ENCODE data around the gene SIGLEC7. TPM values are rescaled to one million over a fixed set of nuclear protein-coding genes. Genes with fewer than 3 reads are reported as not detected.

The SIGLEC7 gene
- total and polyA plus RNA-seq, 7 donors = 1.1 to 8.3 (median 2.5) TPM

GRCh38 chr19:51158474-51159129 lies 16.5 kb downstream of the SIGLEC7 start:
- Histone ChIP-seq H3K36me3 (no peaks in the 10 kb centered on the region), H3K27ac (no peak overlapping the region), H3K27me3 (peaks cover 0 to 5% (median 0%) of the 10 kb centered on the region in 3 donors), H3K4me1 (no peaks in the 10 kb centered on the region), H3K9me3 (no peaks in the 10 kb centered on the region), H3K4me3 (no peak overlapping the region)
- TF ChIP-seq, protein P1, sequence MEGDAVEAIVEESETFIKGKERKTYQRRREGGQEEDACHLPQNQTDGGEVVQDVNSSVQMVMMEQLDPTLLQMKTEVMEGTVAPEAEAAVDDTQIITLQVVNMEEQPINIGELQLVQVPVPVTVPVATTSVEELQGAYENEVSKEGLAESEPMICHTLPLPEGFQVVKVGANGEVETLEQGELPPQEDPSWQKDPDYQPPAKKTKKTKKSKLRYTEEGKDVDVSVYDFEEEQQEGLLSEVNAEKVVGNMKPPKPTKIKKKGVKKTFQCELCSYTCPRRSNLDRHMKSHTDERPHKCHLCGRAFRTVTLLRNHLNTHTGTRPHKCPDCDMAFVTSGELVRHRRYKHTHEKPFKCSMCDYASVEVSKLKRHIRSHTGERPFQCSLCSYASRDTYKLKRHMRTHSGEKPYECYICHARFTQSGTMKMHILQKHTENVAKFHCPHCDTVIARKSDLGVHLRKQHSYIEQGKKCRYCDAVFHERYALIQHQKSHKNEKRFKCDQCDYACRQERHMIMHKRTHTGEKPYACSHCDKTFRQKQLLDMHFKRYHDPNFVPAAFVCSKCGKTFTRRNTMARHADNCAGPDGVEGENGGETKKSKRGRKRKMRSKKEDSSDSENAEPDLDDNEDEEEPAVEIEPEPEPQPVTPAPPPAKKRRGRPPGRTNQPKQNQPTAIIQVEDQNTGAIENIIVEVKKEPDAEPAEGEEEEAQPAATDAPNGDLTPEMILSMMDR (IDR thresholded peaks at IDR 0.05) = peak in 2 of 4 experiments; percentile 13 to 24
- no peak for TF ChIP-seq EP300 (IDR thresholded peaks at IDR 0.05)
- no peak for DNase-seq
- intact Hi-C loops (cut with DNase I) = no loop called here
- WGBS, 2 donors = 31 to 36% methylated on average over 7 of the region's 7 CpGs

GRCh38 chr19:51159656-51160055 lies 17.6 kb downstream of the SIGLEC7 start:
- DNase-seq = no peak
- 78 to 89% methylated on average over 4 of the region's 4 CpGs for WGBS, 2 donors
- Histone ChIP-seq H3K36me3 (no peaks in the 10 kb centered on the region), H3K4me1 (no peaks in the 10 kb centered on the region), H3K27ac (no peak overlapping the region), H3K9me3 (no peaks in the 10 kb centered on the region), H3K4me3 (no peak overlapping the region), H3K27me3 (peaks cover 0 to 5% (median 0%) of the 10 kb centered on the region in 3 donors)
- intact Hi-C loops (cut with DNase I) = no loop called here
- no peak for TF ChIP-seq POLR2AphosphoS5 (IDR thresholded peaks at IDR 0.05)
- no peak for TF ChIP-seq POLR2A (IDR thresholded peaks at IDR 0.05)
- TF ChIP-seq, protein P1 (IDR thresholded peaks at IDR 0.05) = no peak
- no peak for TF ChIP-seq EP300 (IDR thresholded peaks at IDR 0.05)

DNA sequence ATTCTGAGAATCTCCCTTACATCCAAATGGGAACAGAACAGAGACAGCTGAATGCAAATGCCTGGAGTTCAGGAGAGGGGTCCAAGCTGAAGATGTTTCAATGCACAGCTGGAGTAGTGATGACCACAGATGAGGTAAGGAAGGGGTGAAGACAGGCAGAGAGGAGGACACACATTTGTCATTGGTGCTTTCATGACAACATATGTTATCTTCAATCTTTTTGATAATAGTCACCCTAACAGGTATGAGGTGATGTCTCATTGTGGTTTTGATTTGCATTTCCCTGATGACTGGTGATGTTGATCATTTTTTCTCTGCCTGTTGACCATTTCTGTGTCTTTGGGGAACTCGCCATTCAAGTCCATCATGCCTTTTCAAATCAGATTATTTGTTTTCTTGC lies 19.2 kb downstream of the SIGLEC7 start:
- 76 to 80% methylated on average over 1 of the region's 1 CpG for WGBS, 2 donors
- Histone ChIP-seq H3K9me3 (no peaks in the 10 kb centered on the region), H3K4me1 (no peaks in the 10 kb centered on the region), H3K36me3 (no peaks in the 10 kb centered on the region), H3K4me3 (no peak overlapping the region), H3K27ac (no peak overlapping the region), H3K27me3 (peaks cover 0 to 5% (median 0%) of the 10 kb centered on the region in 3 donors)
- intact Hi-C loops (cut with DNase I) = no loop called here
- TF ChIP-seq, protein P1 (IDR thresholded peaks at IDR 0.05) = no peak
- TF ChIP-seq POLR2A (IDR thresholded peaks at IDR 0.05) = no peak
- no peak for DNase-seq

- H3K9me3 ChIP-seq = no peaks in the 10 kb centered on the region
- no peak for DNase-seq
- H3K27ac ChIP-seq = no peak overlapping the region
- no peaks in the 10 kb centered on the region for H3K4me1 ChIP-seq
- WGBS, 2 donors = 85 to 89% methylated on average over 4 of the region's 4 CpGs
- intact Hi-C loops (cut with DNase I) = no loop called here
- TF ChIP-seq POLR2AphosphoS5 (IDR thresholded peaks at IDR 0.05) (no peak), POLR2A (IDR thresholded peaks at IDR 0.05) (no peak), EP300 (IDR thresholded peaks at IDR 0.05) (no peak)
- TF ChIP-seq, protein P1 (IDR thresholded peaks at IDR 0.05) = no peak
- H3K4me3 ChIP-seq = no peak overlapping the region
- H3K36me3 ChIP-seq = no peaks in the 10 kb centered on the region
- peaks cover 0 to 5% (median 0%) of the 10 kb centered on the region in 3 donors for H3K27me3 ChIP-seq
Measured at GRCh38 chr19:51161867-51162496, 19.9 kb downstream of the SIGLEC7 start.
